ENCODE measurements around the gene RAPGEF4.

The RAPGEF4 gene

GRCh38 chr2:172893671-172894070 is 158.0 kb downstream of the RAPGEF4 start:
- no peak for TF ChIP-seq GATA2 (IDR thresholded peaks at IDR 0.05; ENCODE audit: low read depth, low read length)
- TF ChIP-seq GATA3 (IDR thresholded peaks at IDR 0.05; ENCODE audit: low read depth, low read length) = no peak

- TF ChIP-seq GATA3 (IDR thresholded peaks at IDR 0.05; ENCODE audit: low read depth, low read length) (peak; percentile 73), GATA2 (IDR thresholded peaks at IDR 0.05; ENCODE audit: low read depth, low read length) (peak; percentile 85)
Measured at GRCh38 chr2:172894689-172895387, 159.2 kb downstream of the RAPGEF4 start.

GRCh38 chr2:172896661-172897081 is 161.0 kb downstream of the RAPGEF4 start:
- TF ChIP-seq GATA2 (IDR thresholded peaks at IDR 0.05; ENCODE audit: low read depth, low read length) (no peak), GATA3 (IDR thresholded peaks at IDR 0.05; ENCODE audit: low read depth, low read length) (no peak)

GRCh38 chr2:172900871-172901270 is 165.2 kb downstream of the RAPGEF4 start:
- TF ChIP-seq GATA2 (IDR thresholded peaks at IDR 0.05; ENCODE audit: low read depth, low read length) (no peak), GATA3 (IDR thresholded peaks at IDR 0.05; ENCODE audit: low read depth, low read length) (no peak)

GRCh38 chr2:172901913-172902312 is 166.3 kb downstream of the RAPGEF4 start:
- TF ChIP-seq GATA3 (IDR thresholded peaks at IDR 0.05; ENCODE audit: low read depth, low read length) (no peak), GATA2 (IDR thresholded peaks at IDR 0.05; ENCODE audit: low read depth, low read length) (no peak)

GRCh38 chr2:172904236-172904635 is 168.6 kb downstream of the RAPGEF4 start:
- TF ChIP-seq GATA2 (IDR thresholded peaks at IDR 0.05; ENCODE audit: low read depth, low read length) = no peak
- no peak for TF ChIP-seq GATA3 (IDR thresholded peaks at IDR 0.05; ENCODE audit: low read depth, low read length)

GRCh38 chr2:172905937-172906811 is 170.5 kb downstream of the RAPGEF4 start:
- TF ChIP-seq GATA3 (IDR thresholded peaks at IDR 0.05; ENCODE audit: low read depth, low read length) = no peak
- TF ChIP-seq GATA2 (IDR thresholded peaks at IDR 0.05; ENCODE audit: low read depth, low read length) = no peak

GRCh38 chr2:172908275-172908674 is 172.6 kb downstream of the RAPGEF4 start:
- TF ChIP-seq GATA3 (IDR thresholded peaks at IDR 0.05; ENCODE audit: low read depth, low read length) = no peak
- no peak for TF ChIP-seq GATA2 (IDR thresholded peaks at IDR 0.05; ENCODE audit: low read depth, low read length)

GRCh38 chr2:172909454-172909853 is 173.8 kb downstream of the RAPGEF4 start:
- TF ChIP-seq GATA3 (IDR thresholded peaks at IDR 0.05; ENCODE audit: low read depth, low read length) (no peak), GATA2 (IDR thresholded peaks at IDR 0.05; ENCODE audit: low read depth, low read length) (no peak)

- no peak for TF ChIP-seq GATA3 (IDR thresholded peaks at IDR 0.05; ENCODE audit: low read depth, low read length)
- TF ChIP-seq GATA2 (IDR thresholded peaks at IDR 0.05; ENCODE audit: low read depth, low read length) = no peak
Measured at GRCh38 chr2:172912266-172912665, 176.6 kb downstream of the RAPGEF4 start.

- TF ChIP-seq GATA2 (IDR thresholded peaks at IDR 0.05; ENCODE audit: low read depth, low read length) (no peak), GATA3 (IDR thresholded peaks at IDR 0.05; ENCODE audit: low read depth, low read length) (no peak)
Measured at GRCh38 chr2:172914341-172915008, 178.8 kb downstream of the RAPGEF4 start.

- no peak for TF ChIP-seq GATA3 (IDR thresholded peaks at IDR 0.05; ENCODE audit: low read depth, low read length)
- no peak for TF ChIP-seq GATA2 (IDR thresholded peaks at IDR 0.05; ENCODE audit: low read depth, low read length)
Measured at GRCh38 chr2:172917716-172918115, 182.1 kb downstream of the RAPGEF4 start.

- TF ChIP-seq GATA2 (IDR thresholded peaks at IDR 0.05; ENCODE audit: low read depth, low read length) = no peak
- TF ChIP-seq GATA3 (IDR thresholded peaks at IDR 0.05; ENCODE audit: low read depth, low read length) = no peak
Measured at GRCh38 chr2:172919732-172920131, 184.1 kb downstream of the RAPGEF4 start.

- no peak for TF ChIP-seq GATA2 (IDR thresholded peaks at IDR 0.05; ENCODE audit: low read depth, low read length)
- TF ChIP-seq GATA3 (IDR thresholded peaks at IDR 0.05; ENCODE audit: low read depth, low read length) = no peak
Measured at GRCh38 chr2:172921532-172922236, 186.0 kb downstream of the RAPGEF4 start.
